HG03342 (cell line): ENCODE results near the gene PRSS48.
"Not testable (repeated sequence)": the region's sequence is repeated elsewhere in the genome, so short reads cannot be mapped to it uniquely, and the experiment has no call there.

Experiments
- ATAC-seq: cut with Tn5 transposase; IDR thresholded peaks from one replicate; pipeline ENCODE4 v1.9.1; 2021; ENCODE audit warnings: mild to moderate bottlenecking, moderate library complexity; ENCODE audit not compliant: unreplicated experiment

The PRSS48 gene

GRCh38 chr4:151316645-151317044 is 39.7 kb downstream of the PRSS48 start:
- ATAC-seq: no peak

GRCh38 chr4:151318307-151319006 is 41.5 kb downstream of the PRSS48 start:
- no peak for ATAC-seq

GRCh38 chr4:151319490-151319889 is 42.5 kb downstream of the PRSS48 start:
- no peak for ATAC-seq

- no peak for ATAC-seq
Observed at GRCh38 chr4:151321586-151321985, 44.6 kb downstream of the PRSS48 start.

GRCh38 chr4:151322161-151322560 is 45.2 kb downstream of the PRSS48 start:
- not testable (repeated sequence) for ATAC-seq

GRCh38 chr4:151322570-151322969 is 45.6 kb downstream of the PRSS48 start:
- no peak for ATAC-seq

- ATAC-seq: no peak
Observed at GRCh38 chr4:151323667-151324066, 46.7 kb downstream of the PRSS48 start.

- ATAC-seq: no peak
Observed at GRCh38 chr4:151324124-151324751, 47.3 kb downstream of the PRSS48 start.

- peak; percentile 64 for ATAC-seq
Observed at GRCh38 chr4:151324752-151325110, 47.8 kb downstream of the PRSS48 start.

- peak; percentile 22 for ATAC-seq
Observed at GRCh38 chr4:151325111-151325948, 48.4 kb downstream of the PRSS48 start, which contains the start of gene SH3D19. Gene SH3D19, minus strand, starts transcription at chr4:151325605. Its CDS starts 253 bp downstream, at chr4:151325352.

- ATAC-seq: no peak
Observed at GRCh38 chr4:151325949-151326246, 48.9 kb downstream of the PRSS48 start.

- ATAC-seq: no peak
Observed at GRCh38 chr4:151329217-151330007, 52.5 kb downstream of the PRSS48 start.

GRCh38 chr4:151331276-151332042 is 54.5 kb downstream of the PRSS48 start:
- no peak for ATAC-seq

- no peak for ATAC-seq
Observed at GRCh38 chr4:151339467-151339866, 62.5 kb downstream of the PRSS48 start.

- no peak for ATAC-seq
Observed at GRCh38 chr4:151340751-151341385, 63.9 kb downstream of the PRSS48 start.
